ENCODE measurements around the gene PTPRQ.

PTPRQ gene

DNA sequence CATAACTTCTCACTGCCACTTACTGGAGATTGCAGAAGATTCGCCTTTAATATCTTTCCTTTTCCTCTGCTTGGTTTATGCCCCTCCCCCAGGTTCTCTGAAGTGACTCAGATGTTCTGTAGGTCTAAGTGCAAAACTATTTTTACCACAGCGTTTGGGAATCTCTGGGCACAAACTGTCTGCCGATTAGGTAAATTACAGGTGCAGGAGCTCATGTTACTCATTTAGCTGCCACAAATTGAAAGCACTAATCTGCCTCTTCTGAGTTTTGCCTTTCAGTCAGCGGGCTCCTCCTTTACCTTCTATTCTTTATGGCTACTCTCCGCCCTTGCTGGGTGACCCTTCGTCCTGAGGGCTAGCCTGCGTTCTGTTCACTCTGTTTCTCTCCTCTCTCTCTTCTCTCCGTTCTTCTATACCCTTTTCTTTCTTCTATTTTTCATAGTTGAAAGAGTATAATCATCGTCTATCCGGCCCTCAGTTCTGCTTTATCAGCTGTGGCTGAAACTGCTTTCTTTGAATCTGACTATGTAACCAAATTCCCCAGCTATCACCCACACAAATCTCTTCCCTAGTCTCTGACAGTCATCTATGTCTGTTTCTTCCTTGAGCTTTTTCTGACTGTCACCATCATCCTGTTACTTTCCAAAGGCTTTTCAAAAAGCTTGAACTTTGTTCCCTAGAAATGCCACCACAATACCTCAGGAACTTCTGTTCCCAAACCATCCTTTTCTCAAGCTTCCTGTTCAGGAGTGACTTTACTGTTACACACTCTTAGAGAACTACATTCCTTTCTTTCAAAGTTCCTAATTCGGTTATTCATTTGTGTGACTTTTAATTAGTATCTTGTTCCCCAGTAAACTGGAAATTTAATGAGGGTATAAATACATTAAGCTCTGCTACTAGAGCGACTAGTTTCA lies 259.1 kb downstream of the PTPRQ start:
- no peak for DNase-seq (ENCODE audit: low read depth)
- TF ChIP-seq, protein P1, sequence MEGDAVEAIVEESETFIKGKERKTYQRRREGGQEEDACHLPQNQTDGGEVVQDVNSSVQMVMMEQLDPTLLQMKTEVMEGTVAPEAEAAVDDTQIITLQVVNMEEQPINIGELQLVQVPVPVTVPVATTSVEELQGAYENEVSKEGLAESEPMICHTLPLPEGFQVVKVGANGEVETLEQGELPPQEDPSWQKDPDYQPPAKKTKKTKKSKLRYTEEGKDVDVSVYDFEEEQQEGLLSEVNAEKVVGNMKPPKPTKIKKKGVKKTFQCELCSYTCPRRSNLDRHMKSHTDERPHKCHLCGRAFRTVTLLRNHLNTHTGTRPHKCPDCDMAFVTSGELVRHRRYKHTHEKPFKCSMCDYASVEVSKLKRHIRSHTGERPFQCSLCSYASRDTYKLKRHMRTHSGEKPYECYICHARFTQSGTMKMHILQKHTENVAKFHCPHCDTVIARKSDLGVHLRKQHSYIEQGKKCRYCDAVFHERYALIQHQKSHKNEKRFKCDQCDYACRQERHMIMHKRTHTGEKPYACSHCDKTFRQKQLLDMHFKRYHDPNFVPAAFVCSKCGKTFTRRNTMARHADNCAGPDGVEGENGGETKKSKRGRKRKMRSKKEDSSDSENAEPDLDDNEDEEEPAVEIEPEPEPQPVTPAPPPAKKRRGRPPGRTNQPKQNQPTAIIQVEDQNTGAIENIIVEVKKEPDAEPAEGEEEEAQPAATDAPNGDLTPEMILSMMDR (IDR thresholded peaks at IDR 0.05; ENCODE audit: low read depth, low read length) = no peak
- no peak overlapping the region for H3K4me3 ChIP-seq (ENCODE audit: low read depth, low read length)

DNA sequence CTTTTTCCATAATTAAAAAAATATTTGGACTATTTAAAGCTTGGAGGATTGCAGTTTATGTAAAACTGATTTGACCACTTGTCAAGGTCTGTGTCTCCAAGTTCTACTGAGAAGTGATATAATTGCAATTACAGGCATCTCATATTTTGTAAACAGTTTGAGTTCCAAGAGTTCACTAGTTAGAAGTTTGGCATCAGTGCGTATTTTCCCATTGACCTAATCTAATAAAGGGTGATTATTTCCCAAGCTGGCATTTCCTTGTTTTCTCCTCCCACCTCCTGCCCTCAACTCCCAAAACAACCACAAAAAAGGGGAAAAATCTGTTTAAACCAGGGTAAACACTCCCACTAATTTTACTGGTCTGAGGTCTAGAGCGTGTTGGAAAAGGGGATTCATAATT lies 260.4 kb downstream of the PTPRQ start:
- DNase-seq (ENCODE audit: low read depth) = no peak
- H3K4me3 ChIP-seq (ENCODE audit: low read depth, low read length) = no peak overlapping the region
- TF ChIP-seq, protein P2, sequence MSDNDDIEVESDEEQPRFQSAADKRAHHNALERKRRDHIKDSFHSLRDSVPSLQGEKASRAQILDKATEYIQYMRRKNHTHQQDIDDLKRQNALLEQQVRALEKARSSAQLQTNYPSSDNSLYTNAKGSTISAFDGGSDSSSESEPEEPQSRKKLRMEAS (IDR thresholded peaks at IDR 0.05; ENCODE audit: low read depth, low read length) = no peak
- no peak for TF ChIP-seq POLR2A (IDR thresholded peaks at IDR 0.05; ENCODE audit: extremely low read depth, insufficient read length)
- TF ChIP-seq MYC (IDR thresholded peaks at IDR 0.05; ENCODE audit: low read depth, low read length) = no peak
- TF ChIP-seq, protein P1 (IDR thresholded peaks at IDR 0.05; ENCODE audit: low read depth, low read length) = no peak

DNA sequence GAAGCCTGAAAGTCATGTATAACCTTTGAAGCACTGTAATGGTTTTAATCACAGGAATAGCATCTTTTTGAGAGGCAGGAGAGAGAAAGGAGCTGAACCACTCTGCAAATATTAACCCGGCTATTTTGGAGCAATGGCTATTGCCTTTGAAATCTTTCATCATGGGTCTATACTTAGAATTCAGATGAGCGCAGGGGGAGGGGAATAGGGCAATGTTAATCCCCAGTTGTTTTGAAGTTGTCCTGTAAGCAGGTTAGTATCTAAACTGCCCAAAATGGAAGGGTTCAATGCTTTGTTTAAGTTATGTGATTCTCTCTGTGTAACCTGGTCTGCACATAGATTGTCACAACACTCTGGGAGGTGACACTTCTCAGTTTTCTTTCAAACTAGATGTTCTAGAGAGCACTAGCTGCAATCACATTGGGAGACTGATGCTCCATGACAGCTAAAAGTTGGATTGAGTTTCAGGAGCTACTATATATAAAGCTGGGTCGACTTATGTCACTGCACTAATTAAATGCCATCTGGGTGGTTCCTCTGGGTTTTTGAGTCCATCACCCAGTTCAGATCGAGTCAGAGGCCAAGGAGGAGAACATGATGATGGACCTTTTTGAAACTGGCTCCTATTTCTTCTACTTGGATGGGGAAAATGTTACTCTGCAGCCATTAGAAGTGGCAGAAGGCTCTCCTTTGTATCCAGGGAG lies 263.2 kb downstream of the PTPRQ start, which contains the start of gene MYF6:
Gene MYF6 (plus strand): TSS at position 509 of the 704 bp plus-strand sequence. CDS start 86 bp downstream, at position 595.
- H3K4me3 ChIP-seq (ENCODE audit: low read depth, low read length) = no peak within 1 kb of the TSS
- TF ChIP-seq POLR2A (IDR thresholded peaks at IDR 0.05; ENCODE audit: extremely low read depth, insufficient read length) = no peak
- TF ChIP-seq, protein P1 (IDR thresholded peaks at IDR 0.05; ENCODE audit: low read depth, low read length) = no peak
- TF ChIP-seq, protein P2 (IDR thresholded peaks at IDR 0.05; ENCODE audit: low read depth, low read length) = no peak
- TF ChIP-seq MYC (IDR thresholded peaks at IDR 0.05; ENCODE audit: low read depth, low read length) = no peak
- DNase-seq (ENCODE audit: low read depth) = no peak

DNA sequence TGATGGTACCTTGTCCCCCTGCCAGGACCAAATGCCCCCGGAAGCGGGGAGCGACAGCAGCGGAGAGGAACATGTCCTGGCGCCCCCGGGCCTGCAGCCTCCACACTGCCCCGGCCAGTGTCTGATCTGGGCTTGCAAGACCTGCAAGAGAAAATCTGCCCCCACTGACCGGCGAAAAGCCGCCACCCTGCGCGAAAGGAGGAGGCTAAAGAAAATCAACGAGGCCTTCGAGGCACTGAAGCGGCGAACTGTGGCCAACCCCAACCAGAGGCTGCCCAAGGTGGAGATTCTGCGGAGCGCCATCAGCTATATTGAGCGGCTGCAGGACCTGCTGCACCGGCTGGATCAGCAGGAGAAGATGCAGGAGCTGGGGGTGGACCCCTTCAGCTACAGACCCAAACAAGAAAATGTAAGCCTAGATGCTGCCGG lies 263.8 kb downstream of the PTPRQ start:
- no peak for TF ChIP-seq POLR2A (IDR thresholded peaks at IDR 0.05; ENCODE audit: extremely low read depth, insufficient read length)
- TF ChIP-seq, protein P2 (IDR thresholded peaks at IDR 0.05; ENCODE audit: low read depth, low read length) = no peak
- DNase-seq (ENCODE audit: low read depth) = no peak
- H3K4me3 ChIP-seq (ENCODE audit: low read depth, low read length) = no peak overlapping the region

DNA sequence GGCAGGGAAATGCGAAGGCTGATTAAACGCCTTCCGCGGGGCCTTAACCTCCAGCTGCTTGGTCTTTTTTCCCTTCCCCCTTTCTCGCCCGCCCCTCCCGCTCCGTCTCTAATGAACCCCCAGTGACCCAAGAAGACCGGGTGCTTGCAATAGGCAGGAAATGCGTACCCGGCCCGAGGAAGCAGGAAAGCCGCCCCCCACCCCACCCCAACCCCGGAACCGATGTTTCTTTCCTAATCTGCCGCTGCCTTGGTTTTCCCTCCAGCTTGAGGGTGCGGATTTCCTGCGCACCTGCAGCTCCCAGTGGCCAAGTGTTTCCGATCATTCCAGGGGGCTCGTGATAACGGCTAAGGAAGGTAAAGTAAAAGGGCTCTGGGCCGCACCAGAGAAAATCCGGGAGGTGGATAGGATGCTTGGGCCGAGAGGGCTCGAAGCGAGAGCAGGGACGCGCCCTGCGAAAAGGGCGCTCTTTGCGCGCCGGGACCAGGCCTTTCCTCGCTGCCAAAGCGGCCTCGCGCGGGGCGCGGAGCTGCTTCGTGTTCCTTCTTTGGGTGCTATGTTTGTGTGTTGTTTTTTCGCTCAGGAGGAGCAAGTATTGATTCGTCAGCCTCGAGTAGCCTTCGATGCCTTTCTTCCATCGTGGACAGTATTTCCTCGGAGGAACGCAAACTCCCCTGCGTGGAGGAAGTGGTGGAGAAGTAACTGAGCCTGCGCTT lies 264.4 kb downstream of the PTPRQ start:
- H3K4me3 ChIP-seq (ENCODE audit: low read depth, low read length) = no peak overlapping the region
- TF ChIP-seq MYC (IDR thresholded peaks at IDR 0.05; ENCODE audit: low read depth, low read length) (no peak), POLR2A (IDR thresholded peaks at IDR 0.05; ENCODE audit: extremely low read depth, insufficient read length) (no peak)
- TF ChIP-seq, protein P1 (IDR thresholded peaks at IDR 0.05; ENCODE audit: low read depth, low read length) = no peak
- TF ChIP-seq, protein P2 (IDR thresholded peaks at IDR 0.05; ENCODE audit: low read depth, low read length) = no peak
- no peak for DNase-seq (ENCODE audit: low read depth)

DNA sequence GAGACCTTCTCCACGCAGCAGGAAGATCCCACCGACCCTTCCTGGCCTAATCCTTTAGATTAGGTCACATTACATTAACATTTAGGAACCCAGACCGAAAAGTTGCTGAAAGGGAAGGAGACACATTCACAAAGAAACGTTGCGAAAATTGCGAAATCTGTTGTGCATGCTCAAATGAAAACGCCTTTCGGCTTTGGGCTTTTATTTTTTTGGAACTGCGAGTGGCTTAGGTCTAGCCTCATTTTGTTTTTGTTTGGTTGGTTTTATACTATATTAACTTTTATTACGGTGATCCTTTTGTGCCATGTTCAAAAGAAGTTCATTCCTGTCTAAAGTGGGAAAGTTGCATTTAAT lies 264.9 kb downstream of the PTPRQ start:
- TF ChIP-seq POLR2A (IDR thresholded peaks at IDR 0.05; ENCODE audit: extremely low read depth, insufficient read length) (no peak), MYC (IDR thresholded peaks at IDR 0.05; ENCODE audit: low read depth, low read length) (no peak)
- TF ChIP-seq, protein P1 (IDR thresholded peaks at IDR 0.05; ENCODE audit: low read depth, low read length) = no peak
- TF ChIP-seq, protein P2 (IDR thresholded peaks at IDR 0.05; ENCODE audit: low read depth, low read length) = no peak
- DNase-seq (ENCODE audit: low read depth) = peak; percentile 25
- no peak overlapping the region for H3K4me3 ChIP-seq (ENCODE audit: low read depth, low read length)
